HEK293T (cell line): Measurements from ENCODE around the gene TMEM200A.

Experiments
- CTCF ChIA-PET: fragments of 350-600 bp; formaldehyde crosslinking; extraction: SDS; loops from one replicate; lab custom pipeline; 2021; ENCODE audit warnings: antibody characterized with exemption, inconsistent platforms; lab: Yijun Ruan, JAX
- POLR2A ChIA-PET: fragments of 350-600 bp; formaldehyde crosslinking; extraction: SDS; loops from one replicate; lab custom pipeline; 2020; ENCODE audit warnings: antibody characterized with exemption, inconsistent platforms; lab: Yijun Ruan, JAX
- DNase-seq: peaks from one replicate; pipeline ENCODE4 v3.0.0; 2012; ENCODE audit warnings: mixed read lengths; ENCODE audit errors: extremely low spot score
- ARNT ChIP-seq: fragments of 450-650 bp; IDR thresholded peaks from 2 replicates; pipeline ENCODE4 v1.6.1; 2017; ENCODE audit warnings: mild to moderate bottlenecking
- BHLHE40 ChIP-seq: fragments of 450-650 bp; IDR thresholded peaks from 2 replicates; pipeline ENCODE4 v1.6.1; 2016; ENCODE audit warnings: mild to moderate bottlenecking, moderate library complexity, borderline replicate concordance
- CTBP1 ChIP-seq: fragments of 450-650 bp; IDR thresholded peaks from 2 replicates; pipeline ENCODE4 v1.6.1; 2016; ENCODE audit warnings: borderline replicate concordance
- ELF4 ChIP-seq: fragments of 450-650 bp; IDR thresholded peaks from 2 replicates; pipeline ENCODE4 v1.6.1; 2017; ENCODE audit warnings: antibody characterized with exemption
- FOXA1 ChIP-seq: fragments of 450-650 bp; IDR thresholded peaks from 2 replicates; pipeline ENCODE4 v1.6.1; 2016; ENCODE audit warnings: mild to moderate bottlenecking
- FOXK2 ChIP-seq: fragments of 450-650 bp; IDR thresholded peaks from 2 replicates; pipeline ENCODE4 v1.6.1; 2016; ENCODE audit warnings: mild to moderate bottlenecking
- FOXM1 ChIP-seq: fragments of 450-650 bp; IDR thresholded peaks from 2 replicates; pipeline ENCODE4 v1.6.1; 2017; ENCODE audit warnings: mild to moderate bottlenecking, borderline replicate concordance
- HDGF ChIP-seq: fragments of 450-650 bp; IDR thresholded peaks from 2 replicates; pipeline ENCODE4 v1.6.1; 2017; ENCODE audit warnings: antibody characterized with exemption, borderline replicate concordance
- L3MBTL2 ChIP-seq: fragments of 450-650 bp; conservative IDR thresholded peaks from 2 replicates; pipeline ENCODE4 v1.6.1; 2016; ENCODE audit warnings: mild to moderate bottlenecking
- LEF1 ChIP-seq: fragments of 450-650 bp; IDR thresholded peaks from 2 replicates; pipeline ENCODE4 v1.6.1; 2017; ENCODE audit warnings: mild to moderate bottlenecking, borderline replicate concordance
- NFRKB ChIP-seq: fragments of 450-650 bp; IDR thresholded peaks from 2 replicates; pipeline ENCODE4 v1.6.1; 2016; ENCODE audit warnings: mild to moderate bottlenecking, moderate library complexity
- SP1 ChIP-seq: fragments of 450-650 bp; IDR thresholded peaks from 2 replicates; pipeline ENCODE4 v1.6.1; 2017
- SUZ12 ChIP-seq: fragments of 450-650 bp; IDR thresholded peaks from 2 replicates; pipeline ENCODE4 v1.6.1; 2016; ENCODE audit warnings: mild to moderate bottlenecking
- TARDBP ChIP-seq: fragments of 450-650 bp; IDR thresholded peaks from 2 replicates; pipeline ENCODE4 v1.6.1; 2016
- ZNF384 ChIP-seq: fragments of 450-650 bp; IDR thresholded peaks from 2 replicates; pipeline ENCODE4 v1.6.1; 2016
- TF ChIP-seq, protein P1 (sequence below): fragments of 450-650 bp; IDR thresholded peaks from 2 replicates; pipeline ENCODE4 v1.6.1; 2016

The TMEM200A gene

GRCh38 chr6:130365166-130366106 lies at the start of gene TMEM200A:
Gene TMEM200A (plus strand): TSS chr6:130366017. CDS start chr6:130440423, 74,406 bp downstream.
- TF ChIP-seq FOXA1 (no peak), ELF4 (no peak), TARDBP (no peak), SUZ12 (no peak), CTBP1 (no peak), SP1 (no peak), FOXM1 (no peak), LEF1 (no peak), ZNF384 (no peak), HDGF (no peak), L3MBTL2 (no peak), ARNT (no peak)
- TF ChIP-seq, protein P1, sequence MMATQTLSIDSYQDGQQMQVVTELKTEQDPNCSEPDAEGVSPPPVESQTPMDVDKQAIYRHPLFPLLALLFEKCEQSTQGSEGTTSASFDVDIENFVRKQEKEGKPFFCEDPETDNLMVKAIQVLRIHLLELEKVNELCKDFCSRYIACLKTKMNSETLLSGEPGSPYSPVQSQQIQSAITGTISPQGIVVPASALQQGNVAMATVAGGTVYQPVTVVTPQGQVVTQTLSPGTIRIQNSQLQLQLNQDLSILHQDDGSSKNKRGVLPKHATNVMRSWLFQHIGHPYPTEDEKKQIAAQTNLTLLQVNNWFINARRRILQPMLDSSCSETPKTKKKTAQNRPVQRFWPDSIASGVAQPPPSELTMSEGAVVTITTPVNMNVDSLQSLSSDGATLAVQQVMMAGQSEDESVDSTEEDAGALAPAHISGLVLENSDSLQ: no peak
- peak; percentile 89 for DNase-seq
- POLR2A ChIA-PET: no interaction called here
- CTCF ChIA-PET: interaction anchor here (0.5 to 1.0 kb wide), 8 partner anchors 23 to 1996 kb away, joined by 3 to 6 read pairs (median 3); no protein-coding TSS in a partner anchor

GRCh38 chr6:130320908-130321307 lies 44.9 kb upstream of the TMEM200A start:
- ChIA-PET CTCF (interaction anchor here (0.6 to 1.5 kb wide), 3 partner anchors 9 to 185 kb away, joined by 3 to 6 read pairs (median 3); partner anchors contain the start of gene TMEM200A), POLR2A (interaction anchor here (1.1 kb wide), 1 partner anchor 377 kb away, joined by 4 read pairs; no protein-coding TSS in a partner anchor)
- TF ChIP-seq FOXK2: no peak
- TF ChIP-seq, protein P1: no peak
- no peak for TF ChIP-seq FOXA1
- TF ChIP-seq CTBP1: no peak
- TF ChIP-seq ELF4: no peak
- no peak for TF ChIP-seq SUZ12
- TF ChIP-seq ZNF384: no peak
- no peak for TF ChIP-seq ARNT
- no peak for TF ChIP-seq HDGF
- TF ChIP-seq SP1: no peak
- no peak for TF ChIP-seq TARDBP
- no peak for TF ChIP-seq FOXM1
- TF ChIP-seq L3MBTL2: no peak
- no peak for TF ChIP-seq LEF1
- TF ChIP-seq BHLHE40: no peak
- TF ChIP-seq NFRKB: no peak
- no peak for DNase-seq

- CTCF ChIA-PET: interaction anchor here (1.0 to 1.3 kb wide), 3 partner anchors 47 to 563 kb away, joined by 3 to 4 read pairs (median 3); no protein-coding TSS in a partner anchor
- POLR2A ChIA-PET: no interaction called here
- TF ChIP-seq LEF1 (no peak), SP1 (no peak), L3MBTL2 (no peak), BHLHE40 (no peak), ARNT (no peak), ELF4 (no peak)
- DNase-seq: peak; percentile 55
These were observed 43.0 kb upstream of the TMEM200A start for GRCh38 chr6:130322673-130323268.

DNA sequence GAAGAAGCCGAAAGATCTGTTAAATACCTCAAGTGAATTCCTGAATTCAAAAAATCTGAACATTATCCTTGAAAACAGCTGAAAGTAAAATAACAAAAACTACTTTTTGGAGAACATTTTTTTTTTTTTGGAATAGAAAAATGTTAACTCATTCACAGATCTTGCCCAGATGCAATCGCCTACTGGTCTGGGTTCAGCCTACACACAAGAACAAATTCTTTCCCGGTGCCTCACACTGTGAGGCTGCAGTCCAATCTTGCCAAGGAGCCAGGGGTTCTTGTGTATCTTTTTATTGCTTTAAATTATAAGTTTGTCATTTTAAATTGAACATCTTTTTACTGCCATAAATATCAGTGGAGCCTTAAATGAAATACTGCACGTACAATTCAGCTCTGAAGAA lies 41.2 kb upstream of the TMEM200A start:
- CTCF ChIA-PET: interaction anchor here (0.7 to 0.8 kb wide), 2 partner anchors 376 to 439 kb away, joined by 3 read pairs; no protein-coding TSS in a partner anchor

GRCh38 chr6:130326496-130326895 lies 39.3 kb upstream of the TMEM200A start:
- no peak for DNase-seq
- TF ChIP-seq NFRKB: no peak
- TF ChIP-seq FOXK2: no peak
- TF ChIP-seq SP1: no peak
- no peak for TF ChIP-seq BHLHE40
- no peak for TF ChIP-seq FOXM1
- ChIA-PET CTCF (no interaction called here), POLR2A (no interaction called here)

More for the DNA sequence above, 41.2 kb upstream of the TMEM200A start:
- no peak for TF ChIP-seq FOXK2
- no peak for TF ChIP-seq SUZ12
- TF ChIP-seq L3MBTL2: no peak
- no peak for TF ChIP-seq SP1
- TF ChIP-seq TARDBP: no peak
- no peak for TF ChIP-seq ARNT
- TF ChIP-seq ELF4: no peak
- TF ChIP-seq FOXA1: no peak
- no peak for TF ChIP-seq FOXM1
- no peak for TF ChIP-seq BHLHE40
- TF ChIP-seq CTBP1: no peak
- TF ChIP-seq LEF1: no peak
- TF ChIP-seq NFRKB: no peak
- TF ChIP-seq, protein P1: no peak
- TF ChIP-seq ZNF384: no peak
- DNase-seq: no peak
- POLR2A ChIA-PET: interaction anchor here (0.7 kb wide), 1 partner anchor 522 kb away, joined by 3 read pairs; no protein-coding TSS in a partner anchor
